HG03469 (cell line): Measurements from ENCODE around the gene BPIFB1.

Experiments used
- ATAC-seq: cut with Tn5 transposase; IDR thresholded peaks from one replicate; pipeline ENCODE4 v1.9.1; 2021; ENCODE audit warnings: mild to moderate bottlenecking, moderate library complexity, moderate number of reproducible peaks; ENCODE audit not compliant: unreplicated experiment

Gene BPIFB1, protein sequence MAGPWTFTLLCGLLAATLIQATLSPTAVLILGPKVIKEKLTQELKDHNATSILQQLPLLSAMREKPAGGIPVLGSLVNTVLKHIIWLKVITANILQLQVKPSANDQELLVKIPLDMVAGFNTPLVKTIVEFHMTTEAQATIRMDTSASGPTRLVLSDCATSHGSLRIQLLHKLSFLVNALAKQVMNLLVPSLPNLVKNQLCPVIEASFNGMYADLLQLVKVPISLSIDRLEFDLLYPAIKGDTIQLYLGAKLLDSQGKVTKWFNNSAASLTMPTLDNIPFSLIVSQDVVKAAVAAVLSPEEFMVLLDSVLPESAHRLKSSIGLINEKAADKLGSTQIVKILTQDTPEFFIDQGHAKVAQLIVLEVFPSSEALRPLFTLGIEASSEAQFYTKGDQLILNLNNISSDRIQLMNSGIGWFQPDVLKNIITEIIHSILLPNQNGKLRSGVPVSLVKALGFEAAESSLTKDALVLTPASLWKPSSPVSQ

DNA sequence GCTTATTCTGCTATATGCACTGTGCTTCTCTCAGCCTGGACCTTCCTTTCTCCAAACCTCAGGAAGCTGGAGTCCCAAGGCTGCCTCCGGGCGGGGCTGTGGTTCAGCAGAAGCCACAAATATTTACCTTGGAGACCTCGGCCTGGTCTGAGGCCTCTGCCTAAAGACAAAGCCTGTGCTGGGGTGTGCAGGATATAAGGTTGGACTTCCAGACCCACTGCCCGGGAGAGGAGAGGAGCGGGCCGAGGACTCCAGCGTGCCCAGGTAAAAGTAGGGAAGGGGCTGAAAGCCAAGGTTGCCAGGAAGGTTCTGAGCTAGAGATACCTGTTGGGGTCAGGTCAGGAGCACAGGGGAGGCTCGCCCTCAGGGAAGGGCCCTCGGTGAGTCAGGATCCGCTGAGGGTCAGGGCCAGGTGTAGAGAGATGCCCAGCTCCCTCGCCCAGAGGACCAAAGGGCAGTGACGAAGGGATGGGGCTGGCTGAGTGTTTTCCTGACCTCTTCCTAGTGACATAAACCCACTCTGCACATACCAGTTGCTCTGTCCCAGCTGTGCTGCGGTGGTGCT is at the start of gene BPIFB1:
Gene BPIFB1 (plus strand): TSS at position 224 of the 565 bp plus-strand sequence. CDS start 2,860 bp downstream, outside the sequence.
- ATAC-seq, result no peak

DNA sequence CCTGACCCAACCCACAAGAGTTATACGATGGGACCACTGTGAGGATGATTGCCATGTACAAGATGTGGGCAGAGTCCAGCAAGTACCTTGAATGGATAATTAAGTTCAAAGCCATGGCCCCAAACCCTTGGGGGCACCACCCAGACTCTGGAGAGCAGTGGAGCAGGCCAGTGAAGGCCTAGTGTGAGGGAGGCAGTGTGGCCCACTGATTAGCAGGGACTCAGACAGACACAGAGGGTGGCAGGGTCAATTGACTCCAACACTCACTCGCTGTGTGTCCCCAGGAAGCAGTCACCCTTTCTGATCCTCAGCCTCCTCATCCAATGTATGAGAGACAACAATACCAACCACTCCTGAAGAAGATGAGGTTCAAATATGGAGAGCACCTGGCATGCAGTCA is 49.0 kb upstream of the BPIFB1 start:
- ATAC-seq, result no peak

DNA sequence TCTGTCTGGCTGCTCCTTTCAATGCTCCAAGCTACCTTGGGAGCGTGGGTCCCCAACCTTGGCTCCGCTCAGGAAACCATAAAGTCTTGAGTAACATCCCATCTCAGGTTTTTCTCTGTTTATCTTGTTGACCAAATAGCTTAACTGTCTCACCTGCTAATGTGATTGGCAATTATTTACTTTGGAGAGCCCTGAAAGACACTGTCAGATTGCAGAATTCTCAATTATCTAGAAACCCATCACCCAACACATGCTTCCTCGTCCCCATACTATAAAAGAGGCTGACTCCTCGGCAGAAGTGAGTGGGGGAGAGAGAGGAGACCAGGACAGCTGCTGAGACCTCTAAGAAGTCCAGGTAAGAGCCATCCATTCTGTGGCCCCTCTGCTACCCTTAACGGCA is 47.3 kb upstream of the BPIFB1 start, which contains the start of gene BPIFA1:
Gene BPIFA1 (plus strand): TSS at position 301 of the 400 bp plus-strand sequence. CDS start 1,716 bp downstream, outside the sequence.
- no peak for ATAC-seq

DNA sequence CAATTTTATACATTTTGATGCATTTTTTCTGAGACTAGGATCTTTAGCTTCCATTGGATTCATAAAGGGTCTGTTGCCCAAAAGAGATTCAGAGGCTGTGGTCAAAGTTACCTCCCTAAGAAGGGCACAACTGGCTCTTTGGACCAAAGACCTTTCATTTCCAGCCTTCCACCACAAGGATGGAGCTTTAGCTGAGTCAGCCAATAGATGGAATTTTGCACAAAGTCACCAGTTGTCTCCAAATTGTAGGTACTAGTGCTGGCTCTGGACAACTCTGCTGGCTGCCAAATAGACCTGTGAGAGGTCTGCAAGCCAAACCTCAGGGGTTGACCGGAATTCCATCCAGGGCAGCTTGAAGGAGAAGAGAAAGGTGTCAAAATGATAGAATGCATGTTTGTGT is 46.7 kb upstream of the BPIFB1 start:
- ATAC-seq, result no peak

DNA sequence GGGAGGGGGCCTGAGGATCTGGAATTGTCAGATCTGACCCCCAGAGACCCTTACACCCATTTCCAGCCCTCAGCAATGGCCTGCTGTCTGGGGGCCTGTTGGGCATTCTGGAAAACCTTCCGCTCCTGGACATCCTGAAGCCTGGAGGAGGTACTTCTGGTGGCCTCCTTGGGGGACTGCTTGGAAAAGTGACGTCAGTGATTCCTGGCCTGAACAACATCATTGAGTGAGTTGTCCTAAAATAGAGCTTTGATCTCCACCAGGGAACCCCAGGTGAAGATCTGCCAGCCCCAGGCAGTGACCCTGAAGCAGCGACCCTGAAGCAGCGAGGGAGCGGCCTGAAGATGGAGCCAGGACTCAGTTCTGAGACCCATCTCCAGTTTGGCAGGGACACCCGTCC is 45.0 kb upstream of the BPIFB1 start:
- no peak for ATAC-seq

DNA sequence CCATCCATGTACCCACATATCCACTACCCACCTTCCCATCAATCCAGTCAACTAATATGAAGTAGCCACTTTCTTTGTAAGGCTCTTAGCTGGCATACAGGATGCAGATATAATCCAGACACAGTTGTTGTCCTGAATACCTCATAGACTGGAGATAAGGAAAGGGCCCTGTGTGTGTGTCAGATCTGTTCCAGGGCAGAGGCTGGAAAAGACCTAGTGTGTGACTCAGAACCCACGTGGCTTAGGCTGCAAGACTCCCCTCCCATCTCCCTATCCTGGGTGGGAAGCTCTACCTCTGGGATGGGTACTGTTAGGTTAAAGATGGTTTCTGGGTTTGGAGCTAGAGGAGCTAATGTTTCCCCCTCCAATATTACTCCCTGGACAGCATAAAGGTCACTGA is 43.6 kb upstream of the BPIFB1 start:
- ATAC-seq, result no peak

DNA sequence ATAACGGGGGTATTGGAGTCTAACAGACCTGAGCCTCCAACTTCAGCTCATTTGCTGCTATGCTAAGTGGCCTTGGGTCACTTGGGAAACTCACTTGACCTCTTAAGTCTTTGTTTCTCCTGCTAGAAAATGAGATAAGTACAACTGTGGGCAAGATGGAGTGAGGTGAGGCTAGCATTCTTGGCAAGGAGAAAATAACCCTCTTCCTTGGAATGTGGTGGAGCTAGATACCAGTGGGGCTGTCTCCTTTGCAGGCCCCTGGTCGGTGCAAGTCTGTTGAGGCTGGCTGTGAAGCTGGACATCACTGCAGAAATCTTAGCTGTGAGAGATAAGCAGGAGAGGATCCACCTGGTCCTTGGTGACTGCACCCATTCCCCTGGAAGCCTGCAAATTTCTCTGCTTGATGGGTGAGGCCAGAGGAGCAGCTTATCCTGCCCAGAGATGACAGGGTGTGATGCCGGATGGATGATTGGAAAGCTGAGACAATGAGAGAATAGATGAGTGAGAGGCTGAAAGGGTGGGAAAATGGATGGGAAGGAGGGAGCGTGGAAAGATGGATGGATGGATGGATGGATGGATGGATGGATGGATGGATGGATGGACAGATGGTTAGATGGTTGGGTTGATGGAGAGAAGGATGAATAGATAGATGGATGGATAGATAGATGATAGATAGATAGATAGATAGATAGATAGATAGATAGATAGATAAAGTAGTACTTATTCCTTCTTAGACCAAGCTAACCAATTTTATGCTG is 42.9 kb upstream of the BPIFB1 start:
- no peak for ATAC-seq

DNA sequence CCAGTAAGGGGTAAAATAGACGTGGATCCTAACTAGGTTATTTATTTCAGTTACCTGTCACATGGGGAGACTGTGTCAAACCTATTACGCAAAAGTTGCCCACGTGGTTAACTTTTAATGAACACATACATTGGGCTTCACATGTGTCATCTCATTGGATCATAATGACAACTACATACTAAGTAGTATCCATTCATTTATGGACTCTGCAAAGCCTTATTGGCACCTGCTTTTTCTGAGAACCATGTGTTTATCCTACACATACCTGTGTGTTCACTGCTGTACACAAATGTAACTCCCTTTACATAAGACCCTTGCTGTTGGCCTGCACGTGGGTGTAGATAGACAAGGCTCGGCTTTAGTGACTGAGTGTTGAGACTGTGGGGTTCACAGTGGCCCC is 42.1 kb upstream of the BPIFB1 start:
- ATAC-seq, result no peak

DNA sequence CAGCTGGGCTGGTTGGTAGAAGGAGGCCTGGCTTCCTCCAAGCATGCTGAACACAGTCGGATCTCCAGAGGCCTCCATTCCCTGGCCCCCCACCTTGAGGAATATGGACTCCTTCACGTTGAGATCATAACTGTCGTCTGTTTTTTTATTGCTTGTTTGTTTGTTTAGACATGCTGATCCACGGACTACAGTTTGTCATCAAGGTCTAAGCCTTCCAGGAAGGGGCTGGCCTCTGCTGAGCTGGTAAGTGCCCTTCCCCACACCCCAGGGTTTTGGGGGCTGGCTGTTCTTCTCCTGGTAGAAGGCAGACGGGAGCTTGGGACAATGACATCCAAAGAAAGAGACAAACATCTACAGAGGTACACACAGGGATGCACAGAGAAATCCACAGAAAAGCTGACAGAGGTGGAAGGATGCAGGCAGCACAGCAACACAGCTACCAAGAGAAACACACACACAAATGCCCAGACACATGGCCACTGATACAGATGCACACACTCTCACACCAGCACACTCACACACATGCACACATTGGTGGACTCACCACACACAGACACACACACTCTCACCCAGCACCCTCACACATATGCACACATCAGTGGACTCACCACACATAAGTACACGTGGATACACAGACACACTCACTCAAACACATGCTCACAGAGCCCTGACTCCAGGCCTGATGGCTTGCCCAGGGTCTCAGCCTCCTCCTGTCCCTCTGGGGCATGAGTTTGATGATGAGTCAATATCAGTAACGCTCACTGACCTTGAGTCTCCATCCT is 40.5 kb upstream of the BPIFB1 start:
- no peak for ATAC-seq

DNA sequence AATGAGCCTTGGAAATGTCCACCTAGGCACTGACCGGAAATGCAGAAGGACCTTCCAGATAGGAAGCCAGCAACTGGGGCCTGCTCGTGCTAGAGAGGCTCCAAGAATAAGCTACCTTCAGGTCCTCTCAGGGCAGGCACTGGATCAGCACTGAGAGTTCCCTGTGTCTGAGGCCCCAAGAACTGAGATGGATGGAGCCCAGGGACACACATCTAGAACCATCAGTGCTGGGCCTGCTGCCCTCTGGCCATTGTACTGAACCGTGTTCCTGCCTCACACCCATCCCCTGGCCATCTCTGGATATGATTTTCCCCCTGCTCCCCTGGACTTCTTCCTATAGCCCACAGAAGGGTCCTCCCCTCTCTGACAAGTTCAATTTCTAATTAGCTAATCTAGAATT is 36.9 kb upstream of the BPIFB1 start:
- no peak for ATAC-seq

DNA sequence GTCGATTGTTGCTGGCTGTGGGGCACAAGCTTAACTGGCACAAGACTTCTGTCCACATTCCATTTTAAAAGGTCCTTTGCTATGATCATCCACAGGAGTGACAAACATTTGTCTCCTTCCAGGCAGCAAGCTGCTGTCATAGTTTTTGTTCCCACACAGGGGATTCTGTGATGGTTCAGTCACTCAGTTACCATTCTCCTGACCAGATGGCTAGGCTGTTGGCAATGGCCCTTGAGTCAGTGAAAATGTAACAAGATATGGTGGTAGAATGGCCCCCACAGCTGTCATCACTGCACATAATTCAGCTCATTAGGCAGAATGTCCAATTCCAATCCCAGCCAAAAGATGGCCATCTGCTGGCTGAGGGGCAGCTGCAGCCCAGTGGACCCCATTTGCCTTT is 33.6 kb upstream of the BPIFB1 start:
- ATAC-seq, result no peak

DNA sequence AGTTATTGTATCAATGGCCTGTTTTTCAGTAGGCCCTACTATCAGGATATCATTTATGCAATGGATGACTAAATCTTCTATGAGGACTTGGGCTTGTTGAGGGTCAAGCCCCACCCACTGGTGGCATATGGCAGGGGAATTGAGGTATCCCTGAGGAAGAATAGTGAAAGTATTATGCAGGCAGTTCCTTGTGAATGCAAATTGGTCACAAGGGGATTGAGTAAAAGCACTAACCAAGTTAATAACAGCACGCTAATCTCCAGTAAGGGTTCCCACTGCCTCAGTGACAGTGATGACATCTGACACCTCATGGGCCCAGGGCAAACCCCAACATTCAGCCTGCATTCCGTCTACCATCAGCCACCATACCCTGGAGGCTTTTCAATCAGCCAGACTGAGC is 32.3 kb upstream of the BPIFB1 start:
- ATAC-seq, result no peak

DNA sequence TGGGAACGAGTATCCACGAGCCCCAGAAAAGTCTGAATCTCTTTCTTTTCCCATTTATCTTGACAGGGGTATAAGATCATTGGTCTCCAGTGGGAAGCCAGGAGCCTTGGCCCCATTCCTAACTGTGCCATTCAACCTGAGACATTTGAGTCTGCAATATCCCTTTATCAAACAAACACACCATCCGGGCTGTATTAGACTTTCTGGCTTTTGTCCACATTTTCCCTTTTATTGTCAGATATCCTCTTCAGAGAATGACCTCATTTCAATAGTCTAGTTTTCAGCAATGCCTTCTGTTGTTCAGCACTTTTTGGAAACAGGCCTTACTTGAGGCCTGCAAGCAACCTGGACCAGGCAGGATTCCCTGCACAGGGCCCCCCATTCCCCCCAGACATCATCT is 31.5 kb upstream of the BPIFB1 start:
- ATAC-seq, result no peak

DNA sequence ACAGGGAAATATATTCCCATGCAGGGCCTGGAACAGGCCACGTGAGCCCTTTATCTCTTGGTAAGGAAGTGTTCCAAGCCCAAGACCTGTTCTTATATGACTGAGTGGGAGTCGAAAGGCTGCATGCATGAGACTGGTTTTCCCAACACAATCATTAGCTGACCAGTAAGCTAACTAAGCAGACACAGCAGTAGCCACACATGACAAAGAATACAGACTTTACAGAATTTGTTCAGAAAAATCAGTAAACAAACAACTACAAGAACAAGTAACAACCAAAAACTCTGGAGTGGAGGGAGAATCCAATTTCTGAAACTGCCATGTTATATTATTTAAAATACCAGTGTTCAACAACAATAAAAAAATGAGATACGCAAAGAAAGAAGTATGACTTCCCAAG is 30.6 kb upstream of the BPIFB1 start:
- no peak for ATAC-seq

DNA sequence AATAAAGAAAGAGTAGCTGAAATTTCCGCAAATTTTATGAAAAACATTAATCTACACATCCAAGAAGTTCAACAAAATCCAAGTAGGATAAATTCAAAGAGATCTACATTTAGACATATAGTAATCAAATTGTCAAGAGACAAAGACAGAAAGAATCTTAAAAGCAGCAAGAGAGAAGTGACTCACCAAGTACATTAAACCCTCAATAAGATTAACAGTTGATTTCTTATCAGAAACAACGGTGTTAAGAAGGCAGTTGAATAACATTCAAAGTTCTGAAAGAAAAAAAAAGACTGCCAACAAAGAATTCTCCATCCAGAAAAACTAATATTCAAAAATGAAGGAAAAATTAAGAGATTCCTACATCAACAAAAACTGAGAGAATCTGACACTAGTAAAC is 28.0 kb upstream of the BPIFB1 start:
- ATAC-seq, result no peak

DNA sequence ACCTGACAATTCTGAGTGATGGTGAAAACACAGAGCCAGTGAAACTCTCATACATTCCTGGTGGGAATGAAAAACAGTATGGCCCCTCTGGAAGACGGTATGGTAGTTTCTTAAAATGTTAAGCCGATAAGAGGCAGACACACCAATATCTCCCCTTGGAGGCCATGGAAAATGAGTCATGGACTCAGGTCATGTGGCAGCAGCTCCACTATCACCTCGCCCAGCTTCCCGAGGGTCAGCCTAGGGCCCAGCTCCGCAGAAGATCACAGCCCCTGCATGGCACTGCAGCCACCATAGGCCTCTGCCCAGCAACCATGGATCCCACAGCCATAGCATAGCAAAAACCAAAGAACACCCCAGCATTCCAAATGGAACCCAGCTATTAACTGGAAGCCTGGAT is 25.8 kb upstream of the BPIFB1 start:
- no peak for ATAC-seq

DNA sequence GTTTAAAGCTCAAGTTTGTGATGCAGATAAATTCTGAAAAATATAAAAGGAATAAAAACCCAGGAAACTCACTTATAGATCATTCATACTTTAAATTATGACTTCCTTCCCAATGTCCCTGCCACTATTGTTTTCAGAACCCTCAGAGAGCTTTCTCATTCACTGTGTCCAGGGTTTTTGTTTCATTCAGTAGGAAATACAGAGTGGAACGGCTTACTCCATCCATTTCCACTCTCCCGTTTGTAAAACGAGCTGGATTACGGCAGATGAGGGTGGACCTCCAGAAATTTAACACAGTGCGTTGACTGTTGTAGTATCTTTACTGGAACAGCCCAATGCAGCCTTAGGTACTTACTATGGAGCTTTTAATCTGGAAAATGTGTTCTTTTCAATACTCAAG is 23.6 kb upstream of the BPIFB1 start:
- no peak for ATAC-seq

DNA sequence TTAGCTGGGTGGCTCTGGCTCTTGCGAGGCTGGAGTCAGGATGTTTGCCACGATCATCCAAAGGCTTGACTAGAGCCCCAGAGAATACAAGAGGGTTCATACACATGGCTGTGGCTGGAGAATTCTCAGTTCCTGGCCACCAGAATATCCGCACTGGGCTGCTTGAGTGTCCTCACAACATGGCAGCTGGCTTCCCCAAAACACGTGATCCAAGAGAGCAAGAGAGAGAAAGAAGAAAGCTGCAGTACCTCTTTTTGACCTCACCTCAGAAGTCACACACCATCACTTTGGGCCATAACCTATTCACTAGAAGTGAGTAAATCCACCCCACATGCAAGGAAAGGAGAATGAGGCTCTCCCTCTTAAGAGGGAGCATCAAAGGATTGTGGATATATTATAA is 21.5 kb upstream of the BPIFB1 start:
- ATAC-seq, result no peak

DNA sequence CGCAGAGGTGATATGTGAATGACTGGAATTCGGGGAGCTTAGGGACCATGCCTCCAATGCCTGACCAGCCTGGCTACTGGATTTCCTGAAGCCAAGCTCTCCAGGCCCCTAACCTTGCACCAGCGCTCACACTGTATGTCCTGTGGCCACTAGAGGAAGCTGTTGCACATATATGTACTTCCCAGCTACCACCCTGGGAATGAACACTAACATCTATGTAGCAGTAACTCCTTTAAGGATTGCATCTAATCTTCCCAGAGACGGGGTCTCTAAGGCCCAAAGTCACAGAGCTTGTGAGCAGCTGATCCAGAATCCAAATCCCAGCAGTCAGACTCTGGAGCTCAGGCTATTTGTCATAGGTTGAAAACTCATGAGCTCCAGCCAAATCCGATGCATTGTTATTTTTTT is 20.4 kb upstream of the BPIFB1 start:
- no peak for ATAC-seq

DNA sequence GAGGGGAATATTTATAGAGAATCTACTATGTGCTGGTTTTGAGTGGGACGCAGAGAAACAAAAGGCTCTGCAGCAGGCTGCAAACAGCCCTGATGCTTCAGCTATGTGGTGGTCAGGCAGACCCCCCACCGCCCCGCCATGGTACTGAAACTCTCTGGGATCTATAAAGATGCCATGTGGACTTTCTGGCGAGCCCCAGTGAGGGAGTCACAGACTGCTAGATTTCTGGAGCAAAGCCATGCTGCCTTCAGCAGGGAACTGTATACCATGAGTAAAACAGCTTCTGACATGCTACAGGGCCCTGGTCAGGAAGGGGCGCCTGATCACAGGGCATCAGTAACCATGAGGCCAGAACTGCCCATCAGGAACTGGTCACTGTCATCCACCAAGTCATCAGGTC is 19.2 kb upstream of the BPIFB1 start:
- no peak for ATAC-seq

DNA sequence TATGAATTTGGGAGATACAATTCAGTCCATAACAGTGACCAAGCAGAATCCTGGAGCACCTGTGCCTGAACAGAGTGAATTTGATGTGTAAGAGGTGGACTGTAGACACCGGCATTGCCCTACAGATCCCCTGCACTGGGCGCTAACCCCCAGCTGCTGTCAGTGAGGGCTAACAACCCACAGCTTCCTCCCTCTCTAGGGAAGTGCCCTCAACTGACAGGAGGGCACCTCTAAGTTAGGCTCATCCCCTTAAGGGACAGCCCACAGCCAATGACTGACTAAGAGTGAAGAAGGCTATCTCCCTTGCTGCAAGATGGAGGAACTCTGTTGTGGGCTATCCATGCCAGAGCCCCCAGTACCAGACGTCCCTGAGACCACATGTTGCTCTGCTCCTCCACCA is 15.3 kb upstream of the BPIFB1 start:
- ATAC-seq, result no peak
